Activated CD4-positive, alpha-beta T cell treated with anti-CD3 and anti-CD28 coated beads, Interleukin-2, amount 50 U/mL, for 1 hour (primary cell): Measurements from ENCODE around the gene WWOX.

Source experiments
- DNase-seq: peaks from one replicate; pipeline ENCODE4 v3.0.0-alpha.2; 2020

The WWOX gene

DNA sequence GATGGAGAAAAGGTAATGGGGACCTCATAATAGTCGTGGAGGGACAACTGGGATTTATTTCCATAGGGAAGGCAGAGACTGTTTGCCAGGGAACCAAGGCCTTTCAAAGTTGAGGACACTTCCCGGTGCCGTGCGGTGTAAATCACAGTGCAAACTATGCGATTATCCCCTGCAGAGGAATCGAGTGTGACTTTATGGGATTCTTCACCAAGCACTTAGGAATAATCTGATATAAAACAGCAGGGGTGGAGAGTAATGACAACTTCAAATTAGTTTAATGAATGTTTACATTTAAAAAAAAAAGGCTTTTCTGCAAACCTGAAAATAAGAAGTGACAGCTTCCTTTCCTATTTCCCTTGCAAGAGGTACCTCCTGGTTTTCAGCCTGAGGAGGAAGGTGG lies 962.9 kb downstream of the WWOX start:
- no peak for DNase-seq

DNA sequence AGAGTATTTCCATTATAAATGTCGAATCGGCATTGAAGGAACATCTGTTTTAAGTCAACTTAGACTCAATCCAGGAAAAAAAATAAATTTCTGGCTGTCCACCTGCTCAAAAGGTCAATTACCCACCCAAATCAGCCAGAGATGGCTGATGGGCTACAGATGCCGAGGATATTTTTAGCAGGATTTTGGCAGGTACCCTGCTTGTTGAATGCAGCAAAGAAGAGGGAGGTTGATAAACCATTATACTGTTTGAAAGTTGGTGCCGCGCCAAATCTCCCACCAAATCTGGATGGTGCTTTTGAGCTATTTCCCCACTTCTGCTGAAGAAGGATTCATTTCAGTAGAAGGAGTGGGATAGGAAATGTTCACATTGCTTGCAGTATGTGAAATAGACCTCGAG lies 963.4 kb downstream of the WWOX start:
- DNase-seq: no peak

DNA sequence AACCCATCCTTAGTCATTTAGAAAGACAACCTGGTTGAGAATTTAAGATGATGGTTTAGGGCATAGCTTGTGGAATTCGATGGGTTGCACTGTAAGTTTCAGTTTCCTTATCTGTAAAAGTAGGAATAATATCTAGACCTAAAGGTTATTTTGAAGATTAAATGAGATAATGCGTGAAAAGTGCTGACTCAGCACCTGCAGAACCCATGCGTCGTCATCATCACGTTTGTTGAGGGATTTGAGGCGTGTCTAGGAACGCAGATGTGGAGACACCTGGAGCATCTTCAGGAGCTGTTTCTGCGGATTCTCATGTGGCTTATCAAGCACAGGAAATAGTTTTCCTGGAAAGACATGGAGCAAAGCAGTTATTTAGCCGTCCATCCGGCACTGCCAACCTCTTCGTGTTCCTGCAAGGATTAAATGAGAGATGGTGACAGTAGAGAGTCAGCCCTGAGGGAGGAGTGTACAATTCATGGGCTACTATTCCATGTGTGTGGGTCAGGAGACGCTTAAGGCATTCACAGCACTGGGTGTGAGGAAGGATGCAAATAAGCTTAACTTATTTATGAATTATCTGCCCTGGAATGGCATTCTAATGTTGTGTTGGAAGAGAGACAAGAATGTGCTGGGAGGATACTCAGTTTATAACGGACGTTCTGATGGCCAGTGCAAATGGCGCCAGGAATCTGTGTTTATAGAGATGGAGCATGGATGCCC lies 965.0 kb downstream of the WWOX start:
- DNase-seq: no peak

DNA sequence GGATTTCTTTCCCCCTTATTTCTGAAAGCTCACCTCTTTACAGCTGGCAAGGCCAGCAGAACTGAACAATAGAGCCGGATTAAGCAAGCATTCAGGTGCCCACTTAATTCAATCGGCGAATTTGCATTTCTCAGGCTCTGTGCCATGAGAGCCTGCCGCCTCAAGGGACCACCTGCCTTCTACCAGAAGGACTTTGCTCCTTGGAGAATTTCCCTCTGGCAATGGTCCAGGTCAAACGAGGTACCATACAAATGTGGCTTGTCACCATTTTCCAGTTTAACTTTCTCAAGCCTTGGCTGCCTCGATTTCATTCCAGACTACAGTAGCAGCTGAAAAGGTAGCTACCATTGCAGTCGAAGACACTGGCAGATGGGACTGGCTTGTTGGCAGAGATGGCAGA lies 967.1 kb downstream of the WWOX start:
- no peak for DNase-seq

DNA sequence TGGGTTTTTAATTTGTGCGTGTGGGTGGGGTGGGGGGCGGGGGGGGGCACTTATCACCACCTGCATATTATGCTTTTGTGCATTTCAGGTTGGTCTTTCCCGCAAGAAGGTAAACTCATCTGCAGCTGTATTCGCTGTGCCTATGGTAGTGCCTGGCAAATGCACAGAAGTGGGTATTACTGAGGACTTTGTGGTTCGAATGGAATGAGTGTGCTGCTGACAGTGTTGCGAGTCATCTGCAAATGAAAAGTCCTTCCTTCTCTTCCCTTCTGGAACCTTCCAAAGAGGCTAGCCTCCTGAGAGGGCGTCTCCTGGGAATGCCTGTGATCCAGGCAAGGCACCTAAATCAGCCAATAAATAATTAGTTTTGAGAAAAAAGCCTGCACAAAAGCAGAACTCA lies 968.1 kb downstream of the WWOX start:
- no peak for DNase-seq

DNA sequence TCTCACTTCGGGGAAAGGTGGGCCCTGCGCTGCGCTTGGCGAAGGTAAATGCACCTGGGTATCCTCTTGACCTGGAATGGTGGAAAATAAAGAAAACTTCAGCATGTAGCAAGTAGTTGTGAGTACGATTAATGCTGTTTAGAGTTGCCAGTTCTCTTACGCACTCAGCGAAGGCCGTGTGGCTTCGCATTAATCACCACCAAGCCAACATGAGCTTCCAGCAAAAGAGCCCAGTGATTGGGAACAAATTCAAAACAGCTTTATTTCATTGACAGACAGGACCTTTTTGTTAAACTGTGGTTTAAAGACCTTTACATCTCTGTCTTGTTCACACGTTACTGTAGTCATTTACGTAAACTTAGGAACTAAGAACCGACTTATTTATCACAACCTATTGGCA lies 969.7 kb downstream of the WWOX start:
- DNase-seq: no peak

DNA sequence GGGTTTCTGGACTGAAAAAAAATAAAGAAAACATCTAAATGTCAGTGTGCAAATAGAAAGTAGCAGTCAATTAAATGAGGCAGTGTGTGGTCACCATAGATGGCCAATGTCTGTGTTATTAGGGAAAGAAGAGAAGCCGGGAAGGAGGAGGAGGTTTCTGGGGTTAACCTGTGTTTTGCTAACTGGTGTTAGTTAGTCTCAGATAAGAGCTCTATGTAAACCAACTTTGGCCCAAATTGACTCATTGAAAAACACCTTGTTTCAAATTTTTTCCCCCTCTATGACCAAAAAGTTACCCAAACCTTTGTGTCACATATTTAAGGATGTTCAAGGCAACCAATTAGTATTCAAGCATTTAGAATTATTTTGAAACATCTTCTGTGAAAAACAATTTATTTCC lies 970.2 kb downstream of the WWOX start:
- no peak for DNase-seq

DNA sequence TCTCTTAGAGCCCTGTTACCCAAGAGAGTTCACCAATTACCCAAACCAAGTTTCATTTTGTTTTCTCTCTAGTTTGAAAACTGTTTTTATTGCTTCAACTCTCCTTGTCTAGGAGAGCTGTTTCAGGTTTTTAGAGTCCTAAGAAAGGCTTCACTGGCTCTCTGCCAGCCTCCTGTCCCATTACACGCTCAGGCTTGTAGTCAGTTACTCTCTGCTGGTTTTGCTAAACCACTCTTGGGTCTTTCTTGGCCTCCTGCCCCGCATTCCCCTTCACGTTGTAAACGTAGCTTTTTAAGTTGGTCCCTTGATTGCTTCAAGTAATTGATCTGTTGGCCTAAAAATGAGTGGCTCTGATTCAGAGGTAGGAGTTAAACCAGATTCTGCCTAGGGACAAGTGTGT lies 972.0 kb downstream of the WWOX start:
- DNase-seq: no peak

DNA sequence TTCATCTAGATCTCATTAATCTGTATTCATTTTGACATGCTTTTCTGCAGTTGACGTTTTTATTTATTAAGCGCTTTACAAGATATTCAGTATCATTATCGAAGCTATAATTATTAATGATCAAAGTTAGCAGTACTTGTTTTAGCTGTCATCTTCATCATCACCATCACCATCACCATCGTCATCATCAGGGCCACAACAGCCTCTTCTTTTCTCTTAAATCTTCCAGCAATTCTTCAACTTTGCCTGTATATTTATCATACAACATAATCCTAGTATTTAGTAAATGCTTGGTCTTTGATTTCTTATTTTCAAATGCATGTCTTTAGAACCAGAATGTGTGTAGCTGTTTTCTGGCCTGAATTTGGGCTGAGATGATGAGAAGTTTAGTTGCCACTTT lies 973.1 kb downstream of the WWOX start:
- DNase-seq: no peak

DNA sequence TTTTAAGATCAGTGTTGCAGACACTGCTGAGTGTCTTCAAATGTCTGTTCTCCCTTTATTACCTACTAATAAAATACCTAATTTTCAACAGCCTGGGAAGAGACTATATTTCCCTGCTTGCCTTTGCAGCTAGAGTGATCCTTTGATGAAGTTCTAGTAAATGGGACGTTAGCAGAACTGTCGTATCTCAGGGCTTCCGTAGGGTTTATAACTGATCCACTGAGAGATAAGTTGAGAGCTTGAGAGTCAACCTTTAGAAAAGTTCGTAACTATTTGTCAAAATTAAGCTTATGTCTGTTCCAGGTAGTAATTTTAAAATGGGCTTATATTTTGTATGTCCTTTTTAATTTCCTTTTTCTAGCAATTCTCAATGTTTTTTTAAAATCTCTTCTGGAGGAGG lies 974.1 kb downstream of the WWOX start:
- DNase-seq: no peak

DNA sequence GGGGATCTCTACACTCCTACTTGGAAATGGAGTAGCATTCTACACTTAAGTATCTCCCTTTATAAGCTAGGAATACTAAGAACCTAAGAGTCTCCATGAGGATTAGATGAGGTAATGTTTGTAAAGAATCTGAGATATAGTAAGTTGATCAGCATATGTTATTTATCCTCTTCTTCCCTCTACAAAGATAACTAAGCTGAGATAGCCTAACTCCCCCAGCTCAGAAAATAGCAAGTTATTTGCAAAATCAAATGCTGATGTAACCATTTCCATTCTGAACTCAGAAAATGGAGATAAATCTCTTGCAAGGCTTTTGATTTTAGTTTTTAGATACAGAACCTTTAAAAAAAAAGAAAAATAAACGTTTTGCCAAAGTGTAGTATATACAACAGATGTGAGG lies 975.1 kb downstream of the WWOX start:
- no peak for DNase-seq

DNA sequence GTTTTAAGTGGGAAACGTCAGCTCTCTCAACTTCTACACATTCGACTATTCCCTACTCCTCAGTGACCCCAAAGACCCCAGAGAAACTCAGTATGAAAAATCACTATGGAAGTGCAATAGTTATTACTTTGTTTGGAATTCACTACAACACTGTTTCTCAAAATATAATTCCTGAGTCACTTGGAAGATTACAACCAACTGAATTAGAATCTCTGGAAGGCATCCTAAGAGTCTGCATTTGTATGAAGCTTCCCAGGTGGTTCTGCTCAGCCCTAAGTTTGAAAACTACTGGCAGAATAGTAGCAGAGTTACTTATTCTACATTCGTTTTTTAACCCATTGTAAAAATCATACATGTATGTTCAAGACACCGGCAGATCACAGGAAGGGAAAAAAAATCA lies 975.5 kb downstream of the WWOX start:
- DNase-seq: no peak

DNA sequence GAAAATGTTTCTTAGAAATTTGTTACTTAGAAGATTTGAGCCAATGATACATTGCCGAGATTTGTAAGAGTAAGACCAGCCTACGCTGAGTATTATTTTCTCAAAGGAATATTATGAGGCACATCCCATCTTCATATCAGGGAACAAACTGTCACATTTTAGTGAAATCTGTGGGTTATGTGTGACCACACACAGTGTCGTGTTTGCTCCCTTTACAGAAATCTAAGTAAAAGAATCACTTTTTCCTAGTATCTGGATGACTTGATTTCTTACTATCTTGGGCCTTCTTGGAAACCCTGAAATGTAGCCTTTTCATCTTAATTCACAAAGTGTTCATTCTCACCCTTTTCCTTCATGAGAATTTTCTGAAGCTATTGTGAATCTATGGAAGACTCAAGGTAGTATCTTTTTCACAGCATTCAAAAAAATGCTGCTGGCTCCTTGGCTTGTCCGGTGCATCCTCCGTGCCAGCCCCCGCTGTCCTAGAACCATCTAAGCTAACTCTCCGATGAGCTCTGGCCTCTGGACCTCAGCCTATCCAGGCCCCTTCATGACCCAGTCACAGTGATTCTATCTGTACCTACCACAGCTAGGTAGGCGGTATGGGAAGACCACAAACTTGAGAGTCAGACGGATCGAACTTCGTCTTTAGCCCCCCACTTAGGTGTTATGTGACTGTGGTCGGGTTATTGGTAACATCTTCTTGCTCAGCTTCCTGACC lies 976.8 kb downstream of the WWOX start:
- DNase-seq: no peak

DNA sequence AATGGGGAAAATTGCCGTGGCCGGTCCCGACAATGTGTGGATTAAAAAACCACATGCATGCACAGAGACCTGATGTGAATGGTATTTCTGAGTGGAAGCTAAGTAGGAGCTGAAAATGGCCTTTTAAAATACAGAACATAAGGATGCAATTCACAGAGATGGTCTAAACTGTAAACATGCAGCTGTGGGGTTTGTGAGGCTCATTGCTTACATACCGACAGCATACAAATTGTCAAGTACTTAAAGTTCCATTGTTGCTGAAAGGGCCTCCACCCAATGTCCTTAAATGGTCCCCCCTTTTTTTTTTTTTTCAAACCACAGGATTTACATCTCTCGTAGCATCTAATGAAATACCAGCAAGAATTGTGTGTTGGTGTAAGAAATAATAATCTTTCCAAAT lies 977.9 kb downstream of the WWOX start:
- no peak for DNase-seq

DNA sequence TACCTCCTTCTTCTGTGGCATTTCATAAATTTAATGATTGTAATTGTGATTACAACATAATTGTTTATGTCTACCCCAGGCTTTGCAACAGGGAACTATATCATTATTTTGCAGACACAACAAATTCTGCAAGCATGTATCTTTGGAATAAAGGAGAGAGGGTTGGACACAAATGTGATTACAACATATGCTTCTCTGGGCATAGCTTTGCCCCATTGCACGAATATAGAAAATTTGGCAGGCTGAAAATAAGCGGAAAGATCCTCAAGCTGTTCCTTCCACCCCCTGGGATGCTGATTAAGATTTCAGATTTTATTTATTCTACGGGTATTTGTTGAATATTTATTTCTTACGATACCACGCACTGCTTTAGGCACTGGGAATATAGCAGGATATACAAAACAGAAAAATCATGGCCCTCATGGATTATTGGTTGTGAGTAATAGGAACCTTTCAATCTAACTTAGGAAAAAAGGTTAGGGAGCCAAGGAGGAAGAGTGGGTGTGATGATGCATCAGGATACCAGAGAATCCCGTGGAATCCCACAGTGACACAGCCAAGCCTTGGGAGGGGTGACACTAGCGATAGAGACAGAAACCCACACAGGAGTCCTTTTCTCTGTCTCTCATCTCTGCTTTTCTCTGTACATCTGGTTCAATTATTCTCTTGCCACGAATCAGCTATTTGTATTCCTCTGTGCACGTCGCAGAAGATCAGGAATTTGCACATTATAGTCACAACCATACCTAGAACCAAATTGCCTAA lies 980.4 kb downstream of the WWOX start:
- no peak for DNase-seq

DNA sequence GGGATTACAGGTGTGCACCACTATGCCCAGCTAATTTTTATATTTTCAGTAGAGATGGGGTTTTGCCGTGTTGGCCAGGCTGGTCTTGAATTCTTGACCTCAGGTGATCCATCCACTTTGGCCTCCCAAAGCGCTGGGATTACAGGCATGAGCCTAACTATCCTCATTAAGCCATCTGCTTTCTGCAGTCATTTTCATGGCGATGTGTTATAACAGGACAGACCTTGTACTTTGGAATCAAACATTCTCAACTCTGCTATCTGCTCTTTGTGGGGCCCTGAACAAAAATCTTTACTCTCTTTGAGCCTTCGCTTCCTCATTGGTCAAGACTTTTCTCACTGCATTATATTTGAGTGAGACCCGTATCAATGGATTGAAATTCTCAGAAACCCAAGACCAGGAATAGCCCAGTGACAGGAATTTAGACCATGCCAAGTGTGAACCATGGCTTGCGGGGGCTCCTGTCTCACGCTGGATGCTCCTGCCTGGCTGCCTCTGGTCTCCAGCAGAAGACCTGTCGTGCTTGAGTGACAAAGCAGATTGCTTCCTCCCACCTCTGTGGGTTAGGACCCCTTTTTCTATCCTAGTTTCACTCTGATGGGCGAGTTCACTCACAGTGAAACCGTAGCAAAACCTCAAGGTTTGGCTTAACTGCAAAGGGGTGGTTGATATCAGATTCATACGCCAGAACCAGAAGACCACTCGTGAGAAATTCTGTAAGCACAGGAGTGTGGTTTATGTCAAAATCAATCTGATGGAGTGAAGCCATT lies 982.0 kb downstream of the WWOX start:
- no peak for DNase-seq

DNA sequence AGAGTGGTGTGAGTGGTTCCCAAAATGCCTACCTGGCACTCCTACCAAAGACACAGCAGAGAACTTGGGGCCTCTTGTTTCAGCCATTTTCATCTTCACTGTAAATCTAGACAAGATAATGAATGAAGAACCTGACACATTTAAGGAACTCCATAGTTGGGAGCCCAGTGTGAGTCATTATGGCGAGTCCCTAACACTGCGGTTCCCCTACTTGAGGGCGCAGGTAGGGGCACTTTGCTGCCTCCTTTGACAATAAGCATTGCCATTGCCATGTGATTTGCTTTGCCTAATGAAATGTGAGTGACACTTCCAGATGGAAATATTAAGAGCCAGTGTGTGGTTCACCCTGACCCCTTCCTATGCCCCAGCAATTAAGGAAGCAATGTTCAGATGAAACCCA lies 983.5 kb downstream of the WWOX start:
- no peak for DNase-seq

DNA sequence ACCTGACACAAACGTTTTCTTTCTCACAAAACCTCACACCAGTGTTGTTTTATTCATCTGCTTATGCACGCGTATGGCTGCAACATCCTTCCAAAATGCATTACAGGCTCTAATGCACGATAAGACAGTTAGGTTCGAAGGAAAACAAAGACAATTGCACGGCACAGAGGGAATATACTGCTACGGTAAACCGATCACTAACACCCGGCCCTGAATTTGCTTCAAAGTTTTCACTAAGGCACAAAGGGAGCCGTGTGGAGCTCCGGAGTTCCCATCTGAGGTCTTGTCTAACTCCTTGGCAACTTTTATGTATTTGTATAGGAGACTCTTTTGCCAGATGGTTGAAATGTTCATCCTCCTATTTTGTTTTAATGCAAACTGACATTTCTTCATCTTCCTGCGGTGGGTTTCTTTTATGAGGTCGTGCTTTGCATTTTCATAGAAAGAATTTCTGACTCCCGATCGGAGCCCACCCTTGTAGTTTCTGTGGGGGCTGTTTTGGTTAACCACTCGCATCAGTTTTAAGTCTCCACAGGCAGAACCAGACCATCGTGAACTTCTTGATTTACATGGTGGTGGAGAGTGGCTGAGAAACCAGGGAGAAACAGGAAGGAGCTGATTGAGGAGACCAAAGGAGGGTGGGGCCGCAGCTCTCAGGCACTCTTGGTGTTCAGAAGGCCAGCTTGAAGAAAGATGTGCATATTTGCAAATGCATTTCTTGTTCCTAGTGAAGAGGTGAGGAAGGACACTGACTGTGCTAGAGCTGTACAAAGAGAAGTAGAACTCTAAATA lies 984.2 kb downstream of the WWOX start:
- no peak for DNase-seq

DNA sequence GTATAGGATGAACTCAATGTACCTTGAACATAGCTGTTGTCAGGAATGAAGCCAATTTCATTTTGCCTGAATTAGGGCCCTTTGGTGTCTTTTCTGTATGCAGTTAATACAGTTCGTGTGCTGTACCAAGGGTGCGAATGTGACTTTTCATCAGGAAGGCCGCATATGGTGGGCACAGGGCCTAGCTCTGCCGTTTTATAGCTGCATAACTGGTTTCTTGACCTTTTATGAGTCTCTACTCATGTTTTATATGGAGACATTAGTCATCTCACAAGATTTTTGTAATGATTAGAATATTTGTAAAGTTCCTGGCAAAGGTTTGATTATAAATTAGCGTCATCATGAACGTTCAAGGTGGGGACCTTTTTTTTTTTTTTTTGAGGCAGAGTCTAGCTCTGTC lies 989.5 kb downstream of the WWOX start:
- DNase-seq: no peak

DNA sequence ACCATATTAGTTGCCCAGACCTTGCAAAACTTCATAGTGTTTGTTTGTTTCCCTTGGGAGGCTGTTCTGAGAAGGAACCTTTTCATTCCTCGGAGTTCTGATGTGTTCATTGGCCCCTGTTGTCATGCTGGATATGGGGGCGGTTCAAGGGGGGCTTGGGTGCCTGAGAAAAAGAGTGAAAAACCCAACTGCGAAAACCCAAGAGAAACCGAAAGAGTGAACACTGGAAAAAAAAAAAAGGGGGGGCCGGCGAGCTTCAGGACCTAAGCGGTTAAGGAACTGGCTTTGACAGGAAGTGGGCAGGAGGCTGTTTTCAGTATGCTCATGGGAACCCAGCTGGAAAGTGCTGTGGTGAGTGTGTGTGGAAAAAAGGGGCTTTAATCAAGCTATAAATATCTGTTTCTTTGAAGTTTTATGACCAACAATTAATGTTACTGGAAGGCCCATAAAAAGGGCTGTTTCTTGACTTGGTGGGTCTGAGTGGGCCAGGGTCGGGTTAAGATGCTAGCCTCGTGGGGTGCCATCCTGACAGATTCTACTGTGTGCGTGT lies 990.4 kb downstream of the WWOX start:
- DNase-seq: no peak

DNA sequence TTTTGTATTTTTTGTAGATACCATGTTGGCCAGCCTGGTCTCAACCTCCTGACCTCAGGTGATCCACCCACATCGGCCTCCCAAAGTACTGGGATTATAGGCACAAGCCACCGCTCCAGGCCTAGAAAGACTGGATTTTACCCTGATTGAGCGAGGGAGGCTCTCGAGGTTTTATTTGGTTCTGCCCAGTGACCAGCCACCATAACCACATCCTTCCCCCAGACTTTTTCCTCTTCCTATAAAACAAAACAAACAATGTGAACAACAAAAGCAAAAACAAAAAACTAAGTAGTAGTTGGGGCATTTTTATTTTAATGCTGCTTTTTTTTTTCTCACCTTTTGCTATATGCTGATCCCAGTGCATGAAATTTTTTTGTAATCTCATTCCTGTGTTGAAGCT lies 991.5 kb downstream of the WWOX start:
- no peak for DNase-seq

DNA sequence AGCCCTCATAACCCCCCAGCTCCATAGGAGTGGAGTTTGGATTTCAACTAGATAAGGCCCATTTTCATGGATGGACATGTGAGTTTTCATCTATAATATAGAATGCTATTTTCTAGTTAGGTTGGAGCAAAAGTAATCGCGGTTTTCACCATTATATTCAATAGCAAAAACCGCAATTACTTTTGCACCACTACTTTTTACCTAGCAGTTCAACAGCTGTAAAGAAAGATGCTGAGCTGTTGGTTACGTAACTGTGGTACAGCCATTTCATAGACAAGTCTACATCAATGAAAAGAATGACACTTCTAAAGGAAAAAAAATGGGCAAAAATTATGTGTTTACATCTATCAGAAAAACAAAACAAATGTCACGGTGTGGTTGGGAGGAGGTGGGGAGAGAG lies 993.4 kb downstream of the WWOX start:
- no peak for DNase-seq
